SHP77 treated with DMSO at 0.1 percent for 48 hours (cell line): ENCODE data around the gene RGS8.
"Not testable (repeated sequence)": the region's sequence is repeated elsewhere in the genome, so short reads cannot be mapped to it uniquely, and the experiment has no call there.

Experiments used
- DNase-seq: peaks from one replicate; lab custom pipeline; 2025; lab: John Stamatoyannopoulos, UW

RGS8 gene

GRCh38 chr1:182702826-182703524 lies 18.6 kb upstream of the RGS8 start:
- no peak for DNase-seq

- DNase-seq = no peak
These were observed 15.9 kb upstream of the RGS8 start for GRCh38 chr1:182700351-182700709.

GRCh38 chr1:182699393-182700350 lies 15.3 kb upstream of the RGS8 start:
- DNase-seq = no peak

GRCh38 chr1:182698971-182699370 lies 14.6 kb upstream of the RGS8 start:
- no peak for DNase-seq

GRCh38 chr1:182693139-182693538 lies 8.8 kb upstream of the RGS8 start:
- not testable (repeated sequence) for DNase-seq

GRCh38 chr1:182690886-182691443 lies 6.6 kb upstream of the RGS8 start:
- DNase-seq = no peak

- DNase-seq = no peak
These were observed 4.2 kb upstream of the RGS8 start for GRCh38 chr1:182688436-182689205.

- no peak for DNase-seq
These were observed 3.0 kb upstream of the RGS8 start for GRCh38 chr1:182687361-182687760.

GRCh38 chr1:182686446-182686845 lies 2.1 kb upstream of the RGS8 start:
- no peak for DNase-seq

- DNase-seq = no peak
These were observed 828 bp upstream of the RGS8 start for GRCh38 chr1:182685215-182685614.

- no peak for DNase-seq
These were observed 1.4 kb downstream of the RGS8 start for GRCh38 chr1:182682898-182683501.

- DNase-seq = no peak
These were observed 2.0 kb downstream of the RGS8 start for GRCh38 chr1:182682406-182682805.

- no peak for DNase-seq
These were observed 2.8 kb downstream of the RGS8 start for GRCh38 chr1:182681568-182681912.

- DNase-seq = no peak
These were observed 3.4 kb downstream of the RGS8 start for GRCh38 chr1:182680901-182681567.

GRCh38 chr1:182680408-182680807 lies 4.0 kb downstream of the RGS8 start:
- DNase-seq = no peak

- DNase-seq = no peak
These were observed 4.7 kb downstream of the RGS8 start for GRCh38 chr1:182679684-182680083.

GRCh38 chr1:182677397-182678098 lies 6.8 kb downstream of the RGS8 start:
- no peak for DNase-seq

GRCh38 chr1:182676274-182676673 lies 8.1 kb downstream of the RGS8 start:
- no peak for DNase-seq

- no peak for DNase-seq
These were observed 9.8 kb downstream of the RGS8 start for GRCh38 chr1:182674346-182675246.

- no peak for DNase-seq
These were observed 11.9 kb downstream of the RGS8 start for GRCh38 chr1:182672487-182672836.
